ENCODE results near the gene OR5B12.

DNA sequence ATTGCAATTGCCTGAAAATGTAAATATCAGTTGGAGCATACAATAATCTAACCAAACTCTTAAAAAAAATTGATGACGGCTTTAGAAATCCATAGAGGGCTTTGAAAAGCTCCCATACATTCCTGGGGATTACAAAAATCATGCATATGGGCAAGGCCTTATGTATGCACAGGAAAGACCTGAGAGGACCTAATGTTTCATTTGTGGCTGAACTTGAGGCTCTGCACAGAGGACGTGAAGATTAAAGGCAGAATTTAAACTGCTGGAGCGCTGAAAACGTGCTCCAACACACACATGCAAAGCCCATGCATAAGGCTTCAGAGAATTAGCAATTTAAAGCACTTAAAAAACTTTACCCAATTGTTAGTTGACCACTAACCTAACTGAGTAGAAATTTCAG lies 3.5 kb downstream of the OR5B12 start:
- TF ChIP-seq EZH2 (IDR thresholded peaks at IDR 0.05) = no peak
- TF ChIP-seq POLR2AphosphoS5 (IDR thresholded peaks at IDR 0.05; ENCODE audit: borderline replicate concordance, low read depth, low read length) = no peak
- no peak for TF ChIP-seq FOXP2 (optimal IDR thresholded peaks at IDR 0.05; ENCODE audit: control extremely low read depth, extremely low read length, insufficient read depth)

Measured in SK-N-MC (cell line).